MCF 10A (cell line): ENCODE measurements around the gene EBPL. TPM values are rescaled to one million over a fixed set of nuclear protein-coding genes. Genes with fewer than 3 reads are reported as not detected.

Source experiments
- BruUV-seq: library from RNA; stranded (reverse); fragments of 400-500 nt; replicated peaks from 2 replicates; lab custom pipeline; 2021; lab: Mats Ljungman, UMichigan
- CTCF ChIA-PET: fragments of 300-600 bp; sonication (Branson Sonifier 250); formaldehyde crosslinking; extraction: SDS; loops from one replicate; lab custom pipeline; 2021; ENCODE audit warnings: antibody characterized with exemption, inconsistent platforms; lab: Yijun Ruan, JAX
- POLR2A ChIA-PET: fragments of 300-600, 350-650 bp; sonication (Branson Sonifier 250); formaldehyde crosslinking; extraction: SDS; loops from one replicate; lab custom pipeline; 2020; ENCODE audit warnings: antibody characterized with exemption, inconsistent platforms; lab: Yijun Ruan, JAX
- DNase-seq: peaks from one replicate; pipeline ENCODE4 v3.0.0-alpha.2; 2018; ENCODE audit not compliant: unreplicated experiment
- H3K27ac Mint-ChIP-seq: one replicate; pipeline ENCODE4 v1.8.0; 2022; ENCODE audit warnings: mild to moderate bottlenecking, low read depth, mixed read lengths; ENCODE audit not compliant: unreplicated experiment
- H3K27me3 Mint-ChIP-seq: one replicate; pipeline ENCODE4 v1.8.0; 2022; ENCODE audit warnings: mixed read lengths; ENCODE audit not compliant: insufficient read depth, unreplicated experiment
- H3K36me3 Mint-ChIP-seq: one replicate; pipeline ENCODE4 v1.8.0; 2022; ENCODE audit warnings: mild to moderate bottlenecking, moderate library complexity, mixed read lengths; ENCODE audit not compliant: insufficient read depth, unreplicated experiment
- H3K4me1 Mint-ChIP-seq: one replicate; pipeline ENCODE4 v1.8.0; 2022; ENCODE audit warnings: mixed read lengths; ENCODE audit not compliant: insufficient read depth, unreplicated experiment
- H3K4me3 Mint-ChIP-seq: one replicate; pipeline ENCODE4 v1.8.0; 2022; ENCODE audit warnings: mild to moderate bottlenecking, moderate library complexity, mixed read lengths; ENCODE audit not compliant: unreplicated experiment
- H3K9me3 Mint-ChIP-seq: one replicate; pipeline ENCODE4 v1.8.0; 2022; ENCODE audit warnings: mixed read lengths; ENCODE audit not compliant: unreplicated experiment
- intact Hi-C: fragments of 100-400 bp; cut with micrococcal nuclease; formaldehyde crosslinking; loops from 2 replicates; pipeline ENCODE4 v1.14.1; 2022
- total RNA-seq: library from RNA; stranded (reverse); gene quantifications from 2 replicates; pipeline ENCODE4 v1.2.3, GENCODE V29; 2022
- TF ChIP-seq, protein P1 (sequence below): fragments of 200-600 bp; IDR thresholded peaks from one replicate; pipeline ENCODE4 v1.8.0; 2022; ENCODE audit warnings: antibody characterized with exemption, mild to moderate bottlenecking; ENCODE audit not compliant: unreplicated experiment

Gene EBPL
- total RNA-seq, 1 experiment from 2014 or later = 121 TPM

DNA sequence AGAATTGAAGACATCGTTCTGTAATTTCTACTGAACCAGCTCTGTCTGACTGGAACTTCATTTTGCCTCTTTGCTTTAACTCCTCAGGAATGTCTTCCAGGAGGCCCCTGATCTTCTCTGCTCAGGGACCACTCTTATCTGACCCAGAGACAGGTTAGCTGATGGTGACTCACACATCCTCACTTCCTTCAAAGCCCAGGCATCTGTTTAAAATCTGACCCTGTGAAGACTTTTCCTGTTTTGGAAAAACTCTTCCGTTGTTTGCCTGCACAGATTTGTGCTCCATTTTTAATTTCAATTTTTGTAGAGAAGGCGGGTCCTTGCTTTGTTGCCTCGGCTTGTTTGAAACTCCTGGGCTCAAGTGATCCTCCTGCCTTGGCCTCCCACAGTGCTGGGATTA lies 61.3 kb downstream of the EBPL start:
- no peak for DNase-seq
- no peaks in the 10 kb centered on the region for H3K27me3 Mint-ChIP-seq
- no peak overlapping the region for H3K27ac Mint-ChIP-seq
- intact Hi-C loops = no loop called here
- no peaks in the 10 kb centered on the region for H3K4me1 Mint-ChIP-seq
- CTCF ChIA-PET = interaction anchor here (0.9 to 1.1 kb wide), 3 partner anchors 16 to 50 kb away, joined by 3 to 4 read pairs (median 3); no protein-coding TSS in a partner anchor
- no peaks in the 10 kb centered on the region for H3K36me3 Mint-ChIP-seq
- no peaks in the 10 kb centered on the region for H3K9me3 Mint-ChIP-seq
- no peak overlapping the region for H3K4me3 Mint-ChIP-seq
- POLR2A ChIA-PET = interaction anchor here (0.6 to 0.8 kb wide), 2 partner anchors 9 kb away, joined by 3 read pairs; no protein-coding TSS in a partner anchor
- BruUV-seq = no TSS peak
- TF ChIP-seq, protein P1, sequence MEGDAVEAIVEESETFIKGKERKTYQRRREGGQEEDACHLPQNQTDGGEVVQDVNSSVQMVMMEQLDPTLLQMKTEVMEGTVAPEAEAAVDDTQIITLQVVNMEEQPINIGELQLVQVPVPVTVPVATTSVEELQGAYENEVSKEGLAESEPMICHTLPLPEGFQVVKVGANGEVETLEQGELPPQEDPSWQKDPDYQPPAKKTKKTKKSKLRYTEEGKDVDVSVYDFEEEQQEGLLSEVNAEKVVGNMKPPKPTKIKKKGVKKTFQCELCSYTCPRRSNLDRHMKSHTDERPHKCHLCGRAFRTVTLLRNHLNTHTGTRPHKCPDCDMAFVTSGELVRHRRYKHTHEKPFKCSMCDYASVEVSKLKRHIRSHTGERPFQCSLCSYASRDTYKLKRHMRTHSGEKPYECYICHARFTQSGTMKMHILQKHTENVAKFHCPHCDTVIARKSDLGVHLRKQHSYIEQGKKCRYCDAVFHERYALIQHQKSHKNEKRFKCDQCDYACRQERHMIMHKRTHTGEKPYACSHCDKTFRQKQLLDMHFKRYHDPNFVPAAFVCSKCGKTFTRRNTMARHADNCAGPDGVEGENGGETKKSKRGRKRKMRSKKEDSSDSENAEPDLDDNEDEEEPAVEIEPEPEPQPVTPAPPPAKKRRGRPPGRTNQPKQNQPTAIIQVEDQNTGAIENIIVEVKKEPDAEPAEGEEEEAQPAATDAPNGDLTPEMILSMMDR = no peak

DNA sequence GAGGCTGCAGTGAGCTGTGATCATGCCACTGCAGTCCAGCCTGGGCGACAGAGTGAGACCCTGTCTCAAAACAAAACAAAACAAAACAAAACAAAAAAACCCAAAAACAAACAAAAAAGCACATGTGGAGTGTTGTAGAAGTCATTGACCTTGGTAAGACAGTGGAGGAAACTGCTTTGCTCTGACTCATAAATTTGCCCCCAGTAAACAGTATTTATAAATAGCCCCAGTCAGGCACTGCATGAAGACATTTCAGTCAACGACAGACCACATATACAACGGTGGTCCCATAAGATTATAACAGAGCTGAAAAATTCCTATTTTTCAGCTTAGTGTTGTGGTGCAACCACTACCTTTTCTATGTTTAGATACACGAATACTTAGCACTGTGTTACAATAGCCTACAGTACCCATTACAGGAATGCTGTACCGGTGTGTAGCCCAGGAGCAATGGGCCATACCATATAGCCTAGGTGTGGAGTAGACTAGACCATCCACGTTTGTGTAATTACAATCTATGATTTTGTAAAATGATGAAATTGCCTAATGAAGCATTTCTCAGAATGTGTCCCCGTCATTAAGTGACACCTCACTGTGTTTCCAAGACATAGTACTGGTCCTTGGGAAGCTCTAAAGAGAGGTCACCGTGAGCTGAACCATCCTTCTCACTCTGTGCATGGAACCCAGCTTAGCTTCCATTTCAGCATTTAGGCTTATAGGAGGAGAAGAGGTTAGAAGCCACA lies 61.9 kb downstream of the EBPL start:
- CTCF ChIA-PET = interaction anchor here (0.9 to 1.1 kb wide), 3 partner anchors 15 to 50 kb away, joined by 3 to 4 read pairs (median 3); no protein-coding TSS in a partner anchor
- Mint-ChIP-seq H3K9me3 (no peaks in the 10 kb centered on the region), H3K36me3 (no peaks in the 10 kb centered on the region), H3K4me1 (no peaks in the 10 kb centered on the region), H3K27me3 (no peaks in the 10 kb centered on the region), H3K27ac (no peak overlapping the region), H3K4me3 (no peak overlapping the region)
- intact Hi-C loops = no loop called here
- POLR2A ChIA-PET = interaction anchor here (0.5 to 0.8 kb wide), 2 partner anchors 9 to 171 kb away, joined by 3 to 4 read pairs; no protein-coding TSS in a partner anchor
- no TSS peak for BruUV-seq
- no peak for DNase-seq
- TF ChIP-seq, protein P1 = no peak

GRCh38 chr13:49627831-49628652 lies 63.2 kb downstream of the EBPL start, which contains the start of gene ARL11:
ARL11 (plus strand) TSS chr13:49628507; CDS start chr13:49630448, 1,941 bp downstream.
- H3K4me3 Mint-ChIP-seq = no peak within 1 kb of the TSS
- TF ChIP-seq, protein P1 = no peak
- BruUV-seq = no TSS peak
- no peak within 1 kb of the TSS for H3K27ac Mint-ChIP-seq
- no peaks in the 10 kb centered on the region for H3K36me3 Mint-ChIP-seq
- H3K27me3 Mint-ChIP-seq = no peaks in the 10 kb centered on the region
- intact Hi-C loops = no loop called here
- no peaks in the 10 kb centered on the region for H3K9me3 Mint-ChIP-seq
- POLR2A ChIA-PET = interaction anchor here (0.9 kb wide), 1 partner anchor 14 kb away, joined by 3 read pairs; no protein-coding TSS in a partner anchor
- CTCF ChIA-PET = interaction anchor here (0.5 to 0.7 kb wide), 3 partner anchors 327 to 1267 kb away, joined by 3 to 6 read pairs (median 5); no protein-coding TSS in a partner anchor
- no peaks in the 10 kb centered on the region for H3K4me1 Mint-ChIP-seq
- no peak for DNase-seq
